C4-2B (cell line): ENCODE data around the gene MOB3A.

Experiments
- H3K27ac ChIP-seq: fragments of 450-650 bp; 2 replicates; pipeline ENCODE4 v1.5.1; 2017
- ZFX ChIP-seq: fragments of 450-650 bp; IDR thresholded peaks from 2 replicates; pipeline ENCODE4 v1.6.1; 2017
- TF ChIP-seq, protein P1 (sequence below): fragments of 450-650 bp; conservative IDR thresholded peaks from 2 replicates; pipeline ENCODE4 v1.5.1; 2017; ENCODE audit warnings: mild to moderate bottlenecking

Gene MOB3A

DNA sequence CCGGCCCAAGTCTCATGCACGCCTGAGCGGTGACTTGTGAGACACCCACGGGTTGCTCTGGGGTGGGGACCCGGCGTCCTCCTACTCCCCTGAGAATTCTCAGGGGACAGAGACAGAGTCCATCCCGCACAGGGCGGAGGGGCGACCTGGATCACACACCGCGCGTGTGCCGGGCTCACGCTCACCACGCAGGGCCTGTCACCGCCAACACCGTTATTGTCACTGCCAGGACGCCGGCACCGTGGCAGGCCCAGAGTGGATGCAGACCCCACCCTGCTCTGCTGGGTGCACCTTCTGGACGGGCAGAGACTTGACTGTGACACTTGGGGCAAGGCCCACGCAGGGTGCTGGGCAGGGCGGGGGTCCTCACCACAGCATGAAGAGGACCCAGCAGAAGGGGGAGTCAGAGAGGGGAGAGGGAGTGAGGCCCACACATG is 16.2 kb downstream of the MOB3A start:
- TF ChIP-seq ZFX, result no peak
- TF ChIP-seq, protein P1, sequence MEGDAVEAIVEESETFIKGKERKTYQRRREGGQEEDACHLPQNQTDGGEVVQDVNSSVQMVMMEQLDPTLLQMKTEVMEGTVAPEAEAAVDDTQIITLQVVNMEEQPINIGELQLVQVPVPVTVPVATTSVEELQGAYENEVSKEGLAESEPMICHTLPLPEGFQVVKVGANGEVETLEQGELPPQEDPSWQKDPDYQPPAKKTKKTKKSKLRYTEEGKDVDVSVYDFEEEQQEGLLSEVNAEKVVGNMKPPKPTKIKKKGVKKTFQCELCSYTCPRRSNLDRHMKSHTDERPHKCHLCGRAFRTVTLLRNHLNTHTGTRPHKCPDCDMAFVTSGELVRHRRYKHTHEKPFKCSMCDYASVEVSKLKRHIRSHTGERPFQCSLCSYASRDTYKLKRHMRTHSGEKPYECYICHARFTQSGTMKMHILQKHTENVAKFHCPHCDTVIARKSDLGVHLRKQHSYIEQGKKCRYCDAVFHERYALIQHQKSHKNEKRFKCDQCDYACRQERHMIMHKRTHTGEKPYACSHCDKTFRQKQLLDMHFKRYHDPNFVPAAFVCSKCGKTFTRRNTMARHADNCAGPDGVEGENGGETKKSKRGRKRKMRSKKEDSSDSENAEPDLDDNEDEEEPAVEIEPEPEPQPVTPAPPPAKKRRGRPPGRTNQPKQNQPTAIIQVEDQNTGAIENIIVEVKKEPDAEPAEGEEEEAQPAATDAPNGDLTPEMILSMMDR, result no peak
- H3K27ac ChIP-seq, result no peak overlapping the region

DNA sequence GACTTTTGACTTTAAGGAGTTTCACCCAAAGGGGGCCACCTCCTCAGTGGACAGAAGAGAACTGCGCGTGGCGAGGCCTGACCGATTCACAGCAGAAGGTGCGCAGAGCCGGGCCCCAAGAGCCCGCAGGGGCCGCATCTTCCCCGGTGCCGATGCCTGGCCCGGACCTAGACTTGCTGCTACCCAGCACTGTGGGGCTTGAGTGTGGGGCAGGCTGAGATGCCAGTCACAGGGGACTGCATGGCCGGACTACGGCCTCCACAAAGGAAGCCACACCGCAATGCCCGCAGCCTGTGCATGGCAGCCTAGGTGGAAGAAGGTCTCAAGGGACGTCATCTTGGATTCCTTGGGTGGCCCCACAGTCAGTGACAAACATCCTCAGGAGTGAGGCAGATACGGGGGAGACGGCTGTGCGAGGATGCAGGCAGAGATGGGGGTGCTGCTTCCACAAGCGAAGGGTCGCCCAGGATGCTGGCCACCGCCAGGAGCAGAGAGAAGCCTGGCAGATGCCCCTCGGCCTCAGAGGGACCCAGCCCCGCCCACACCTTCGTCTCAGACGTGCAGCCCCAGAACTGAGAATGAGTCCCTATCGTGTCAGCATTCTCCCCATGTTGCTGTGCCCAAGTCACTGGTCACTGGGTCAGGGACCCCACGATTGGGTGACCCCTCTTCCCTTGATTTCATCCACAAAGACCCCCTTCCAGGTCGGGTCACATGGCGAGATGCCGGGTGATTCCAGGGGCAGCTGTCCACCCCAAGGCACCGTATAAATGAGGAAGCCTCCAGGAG is 16.9 kb downstream of the MOB3A start:
- H3K27ac ChIP-seq, result no peak overlapping the region
- TF ChIP-seq, protein P1, result no peak
- no peak for TF ChIP-seq ZFX

DNA sequence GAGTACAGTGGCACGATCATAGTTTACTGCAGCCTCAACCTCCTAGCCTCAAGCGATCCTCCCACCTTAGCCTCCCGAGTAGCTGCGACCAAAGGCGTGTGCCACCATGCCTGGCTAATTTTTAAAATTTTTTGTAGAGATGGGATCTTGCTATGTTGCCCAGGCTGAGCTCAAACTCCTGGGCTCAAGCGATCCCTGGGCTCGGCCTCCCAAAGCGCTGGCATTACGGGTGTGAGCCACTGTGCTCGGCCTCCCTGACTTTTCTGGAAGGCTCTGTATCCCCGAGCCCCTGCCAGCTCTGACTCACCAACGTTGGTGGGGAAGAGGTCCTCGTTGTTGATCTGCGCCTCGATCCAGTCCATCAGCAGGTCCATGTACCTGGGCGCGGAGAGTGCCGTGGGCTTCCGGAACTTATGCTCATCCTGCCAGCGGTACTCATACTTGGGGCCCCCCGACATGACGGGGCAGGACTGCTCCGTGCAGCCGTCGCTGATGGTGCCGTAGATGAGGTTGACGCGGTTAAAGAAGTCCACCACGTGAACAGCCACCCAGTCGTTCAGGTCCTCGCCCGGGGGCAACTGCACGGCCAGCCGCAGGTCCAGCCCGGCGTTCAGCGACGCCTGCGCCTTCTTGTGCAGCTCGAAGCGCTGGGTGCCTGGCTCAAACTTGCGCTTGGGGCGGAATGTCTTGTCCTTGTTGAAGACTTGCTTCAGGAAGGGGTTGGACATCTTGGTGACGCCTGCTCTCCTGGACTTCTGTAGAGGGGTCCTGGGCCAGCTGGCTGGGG is 18.1 kb downstream of the MOB3A start:
- no peak for TF ChIP-seq ZFX
- TF ChIP-seq, protein P1, result no peak
- no peak overlapping the region for H3K27ac ChIP-seq

DNA sequence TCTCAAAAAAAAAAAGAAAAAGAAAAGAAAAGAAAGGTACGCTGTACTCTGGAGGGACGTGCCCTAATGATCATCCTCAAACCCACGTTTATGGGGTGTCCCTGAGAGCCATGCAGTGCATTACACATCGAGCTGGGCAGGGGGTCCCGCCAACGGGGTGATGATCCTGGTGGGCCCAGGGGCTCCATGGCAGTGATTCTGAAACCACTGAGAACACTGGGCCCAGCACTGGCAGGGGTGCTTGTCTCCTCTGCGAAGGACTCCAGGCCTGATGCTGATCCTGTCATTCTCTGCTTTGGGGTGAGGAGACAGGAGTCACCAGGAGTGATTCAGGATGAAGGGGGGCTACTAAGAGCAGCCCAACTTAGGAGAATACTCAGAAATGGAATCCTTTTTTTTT is 18.7 kb downstream of the MOB3A start:
- no peak overlapping the region for H3K27ac ChIP-seq
- no peak for TF ChIP-seq ZFX
- TF ChIP-seq, protein P1, result no peak

DNA sequence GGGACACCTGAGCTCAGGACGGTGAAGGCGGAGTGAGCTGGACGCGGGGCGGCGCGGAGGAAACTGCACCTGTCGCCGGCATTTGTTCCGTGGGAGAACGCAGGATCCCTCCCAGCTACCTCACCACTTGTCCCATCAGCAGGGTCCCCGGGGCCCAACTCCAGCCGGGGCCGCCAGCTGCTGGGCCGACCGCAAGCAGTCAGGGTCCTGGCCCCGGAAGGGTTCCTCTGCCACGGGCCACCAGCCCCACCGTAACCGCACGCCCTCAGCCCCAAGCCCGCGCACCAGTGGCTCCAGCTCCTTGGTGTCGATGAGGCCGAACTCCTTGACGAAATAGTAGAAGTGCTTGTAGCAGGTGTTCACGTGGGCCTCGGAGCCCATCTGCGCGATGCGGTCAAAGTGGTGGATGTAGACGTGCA is 19.6 kb downstream of the MOB3A start:
- no peak overlapping the region for H3K27ac ChIP-seq
- TF ChIP-seq, protein P1, result no peak
- TF ChIP-seq ZFX, result no peak

DNA sequence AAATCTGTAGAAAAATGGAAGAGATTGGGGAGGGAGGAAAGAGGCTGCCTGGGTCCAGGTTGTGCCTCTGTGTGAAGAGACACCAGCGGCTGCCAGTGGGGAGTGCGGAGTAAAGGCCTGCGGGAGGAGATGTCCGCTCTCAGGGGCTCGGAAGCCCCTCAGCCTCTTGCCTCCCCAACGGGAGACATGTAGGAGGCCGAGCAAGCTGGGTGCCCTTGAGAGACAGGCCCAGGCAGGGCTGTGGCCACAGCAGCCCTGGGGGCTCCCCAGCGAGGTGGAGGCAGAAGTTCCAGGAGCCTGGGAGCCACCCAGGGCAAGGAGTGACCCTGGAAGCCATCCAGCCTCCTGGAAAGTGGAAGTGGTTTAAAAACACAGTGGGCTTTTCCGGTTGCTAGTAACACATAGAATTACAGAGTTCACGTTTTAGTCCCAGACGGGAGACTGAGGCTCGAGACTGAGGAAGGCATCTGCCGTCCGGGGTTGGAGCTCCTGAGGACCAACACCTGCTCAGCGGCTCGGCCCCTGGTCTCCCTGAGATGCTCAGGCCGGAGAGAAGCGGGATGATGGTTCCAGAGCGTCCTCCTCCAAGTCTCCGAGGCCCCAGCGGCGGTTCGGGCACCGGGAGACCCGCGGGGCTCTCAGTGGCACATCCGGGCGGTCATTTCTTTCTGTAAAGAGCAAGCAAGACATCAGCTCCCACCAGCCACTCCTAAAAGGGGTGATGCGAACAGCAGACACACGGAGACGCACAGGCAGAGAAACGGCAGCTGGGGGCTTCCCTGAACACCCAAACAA is 23.2 kb downstream of the MOB3A start:
- TF ChIP-seq ZFX, result no peak
- TF ChIP-seq, protein P1, result no peak
- H3K27ac ChIP-seq, result no peak overlapping the region
